ENCODE results near the gene ECI1. TPM values are rescaled to one million over a fixed set of nuclear protein-coding genes. Genes with fewer than 3 reads are reported as not detected.
A peak's percentile ranks its signal among the peaks of the same experiment; 100 is the strongest.

Gene ECI1
- total RNA-seq, 1 donor from 2014 or later: 50.9 TPM

DNA sequence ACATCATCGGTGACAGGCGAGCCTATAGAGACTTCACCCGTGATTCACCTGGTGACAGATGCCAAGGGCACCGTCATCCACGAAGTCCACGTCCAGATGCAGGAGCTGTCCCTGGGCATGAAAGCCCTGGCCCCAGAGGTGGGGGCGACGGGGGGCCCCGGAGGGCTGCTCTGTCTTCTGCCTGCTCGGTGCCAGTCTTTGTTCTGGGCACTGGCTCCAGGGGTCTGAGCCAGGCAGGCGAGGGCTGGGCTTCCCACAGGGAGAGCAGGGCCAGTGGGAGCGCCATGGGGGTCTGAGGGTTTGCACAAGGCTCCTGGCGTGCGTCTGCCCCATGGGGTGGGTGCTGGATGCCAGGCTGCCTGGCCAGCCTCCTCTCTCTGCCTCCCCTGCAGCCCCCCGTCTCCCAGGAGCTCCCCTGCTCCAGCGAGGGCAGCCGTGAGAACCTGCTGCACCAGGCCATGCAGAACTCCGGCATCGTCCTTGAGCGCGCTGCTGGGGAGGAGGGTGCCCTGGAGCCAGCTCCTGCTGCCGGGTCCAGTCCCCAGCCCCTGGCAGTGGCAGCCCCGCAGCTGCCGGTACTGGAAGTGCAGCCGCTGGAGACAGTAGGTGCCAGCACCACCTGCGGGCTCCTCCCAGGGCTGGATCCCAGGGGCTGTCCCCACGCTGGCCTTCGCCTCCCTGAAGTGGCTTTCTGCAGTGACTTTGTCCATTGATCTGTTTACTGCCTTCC is 18.2 kb downstream of the ECI1 start:
- Mint-ChIP-seq H3K4me3 (ENCODE audit: unreplicated experiment) (no peak overlapping the region), H3K27ac (ENCODE audit: unreplicated experiment) (no peak overlapping the region), H3K9me3 (ENCODE audit: unreplicated experiment) (peaks cover 6% of the 10 kb centered on the region), H3K36me3 (ENCODE audit: unreplicated experiment) (no peaks in the 10 kb centered on the region), H3K4me1 (ENCODE audit: low read depth, unreplicated experiment) (no peaks in the 10 kb centered on the region), H3K27me3 (ENCODE audit: unreplicated experiment) (peaks cover 7% of the 10 kb centered on the region)
- DNase-seq: no peak
- TF ChIP-seq, protein P1, sequence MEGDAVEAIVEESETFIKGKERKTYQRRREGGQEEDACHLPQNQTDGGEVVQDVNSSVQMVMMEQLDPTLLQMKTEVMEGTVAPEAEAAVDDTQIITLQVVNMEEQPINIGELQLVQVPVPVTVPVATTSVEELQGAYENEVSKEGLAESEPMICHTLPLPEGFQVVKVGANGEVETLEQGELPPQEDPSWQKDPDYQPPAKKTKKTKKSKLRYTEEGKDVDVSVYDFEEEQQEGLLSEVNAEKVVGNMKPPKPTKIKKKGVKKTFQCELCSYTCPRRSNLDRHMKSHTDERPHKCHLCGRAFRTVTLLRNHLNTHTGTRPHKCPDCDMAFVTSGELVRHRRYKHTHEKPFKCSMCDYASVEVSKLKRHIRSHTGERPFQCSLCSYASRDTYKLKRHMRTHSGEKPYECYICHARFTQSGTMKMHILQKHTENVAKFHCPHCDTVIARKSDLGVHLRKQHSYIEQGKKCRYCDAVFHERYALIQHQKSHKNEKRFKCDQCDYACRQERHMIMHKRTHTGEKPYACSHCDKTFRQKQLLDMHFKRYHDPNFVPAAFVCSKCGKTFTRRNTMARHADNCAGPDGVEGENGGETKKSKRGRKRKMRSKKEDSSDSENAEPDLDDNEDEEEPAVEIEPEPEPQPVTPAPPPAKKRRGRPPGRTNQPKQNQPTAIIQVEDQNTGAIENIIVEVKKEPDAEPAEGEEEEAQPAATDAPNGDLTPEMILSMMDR (IDR thresholded peaks at IDR 0.05; ENCODE audit: partially characterized antibody, unreplicated experiment): no peak

DNA sequence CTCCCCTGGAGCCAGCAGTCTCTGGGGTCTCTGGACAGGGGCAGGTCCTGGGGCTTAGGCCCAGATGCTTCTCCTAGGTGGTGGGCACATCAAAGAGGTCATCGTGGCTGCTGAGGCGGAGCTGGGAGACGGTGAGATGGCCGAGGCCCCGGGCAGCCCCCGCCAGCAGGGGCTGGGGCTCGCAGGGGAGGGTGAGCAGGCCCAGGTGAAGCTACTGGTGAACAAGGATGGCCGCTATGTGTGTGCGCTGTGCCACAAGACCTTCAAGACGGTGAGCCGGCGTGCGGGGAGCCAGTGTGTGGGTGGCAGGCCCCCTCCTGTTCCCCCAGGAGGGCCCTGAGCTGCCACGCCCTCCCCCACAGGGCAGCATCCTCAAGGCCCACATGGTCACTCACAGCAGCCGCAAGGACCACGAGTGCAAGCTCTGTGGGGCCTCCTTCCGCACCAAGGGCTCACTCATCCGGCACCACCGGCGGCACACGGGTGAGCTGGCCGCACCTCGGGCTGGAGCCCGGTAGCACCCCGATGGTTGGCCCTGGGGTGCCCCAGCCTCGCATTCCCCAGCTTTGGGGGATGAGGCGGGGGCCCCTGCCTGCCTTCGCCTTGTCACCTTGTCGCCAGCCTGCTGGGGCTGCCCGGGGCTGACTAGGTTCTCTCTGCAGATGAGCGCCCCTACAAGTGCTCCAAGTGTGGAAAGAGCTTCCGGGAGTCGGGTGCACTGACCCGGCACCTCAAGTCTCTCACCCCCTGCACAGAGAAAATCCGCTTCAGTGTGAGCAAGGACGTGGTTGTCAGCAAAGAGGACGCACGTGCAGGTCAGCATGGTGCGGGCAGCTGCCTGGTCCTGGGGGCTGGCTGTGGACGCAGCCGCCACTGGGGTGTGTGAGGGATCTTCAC is 19.0 kb downstream of the ECI1 start:
- DNase-seq: no peak
- Mint-ChIP-seq H3K4me1 (ENCODE audit: low read depth, unreplicated experiment) (peaks cover 3% of the 10 kb centered on the region), H3K27ac (ENCODE audit: unreplicated experiment) (no peak overlapping the region), H3K9me3 (ENCODE audit: unreplicated experiment) (peaks cover 6% of the 10 kb centered on the region), H3K4me3 (ENCODE audit: unreplicated experiment) (no peak overlapping the region), H3K27me3 (ENCODE audit: unreplicated experiment) (peaks cover 7% of the 10 kb centered on the region), H3K36me3 (ENCODE audit: unreplicated experiment) (no peaks in the 10 kb centered on the region)
- TF ChIP-seq, protein P1 (IDR thresholded peaks at IDR 0.05; ENCODE audit: partially characterized antibody, unreplicated experiment): no peak

DNA sequence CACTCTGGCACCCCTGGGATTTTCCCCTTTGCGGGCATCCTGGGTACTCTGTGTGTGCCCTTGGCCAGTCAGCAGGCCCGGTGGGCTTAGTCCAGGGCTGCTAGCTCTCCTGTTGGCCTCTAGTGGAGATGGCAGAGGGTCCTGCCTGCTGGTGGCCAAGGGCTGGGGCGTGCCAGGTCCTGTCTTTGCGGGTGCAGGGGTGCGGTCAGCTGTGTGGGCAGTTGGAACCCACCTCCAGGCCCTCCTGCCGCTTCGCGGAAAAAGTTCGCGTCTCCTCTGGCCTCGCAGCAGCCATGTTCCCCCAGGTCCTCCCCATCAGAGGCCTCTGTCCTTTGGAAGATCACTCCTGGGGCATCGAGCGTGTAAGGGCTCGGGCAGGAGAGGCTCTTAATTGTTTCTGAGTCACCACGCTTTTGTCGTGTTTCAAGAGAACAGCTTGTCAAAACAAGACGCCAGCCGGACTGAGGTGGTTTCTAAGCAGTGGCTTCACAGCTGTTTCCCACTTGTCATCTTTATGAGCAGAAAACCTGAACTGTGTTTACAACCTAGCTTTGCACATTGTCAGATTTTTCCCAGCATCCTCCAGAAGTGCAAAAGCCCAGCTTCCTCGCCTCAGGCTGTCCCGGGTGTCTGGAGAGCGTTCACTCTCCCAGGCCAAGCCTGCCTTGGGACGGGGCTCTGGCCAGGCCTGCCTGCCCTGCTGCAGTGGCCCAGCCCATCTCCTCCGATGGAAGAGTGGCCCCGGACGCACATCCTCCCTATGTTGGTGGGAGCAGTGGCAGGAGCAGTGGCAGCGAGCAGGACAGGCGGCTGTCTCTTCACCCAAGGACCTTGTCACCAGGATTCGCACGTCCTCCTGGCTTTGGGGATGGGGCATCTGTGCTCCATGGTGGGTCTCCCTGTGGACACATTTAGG is 20.1 kb downstream of the ECI1 start:
- Mint-ChIP-seq H3K27me3 (ENCODE audit: unreplicated experiment) (peaks cover 7% of the 10 kb centered on the region), H3K4me1 (ENCODE audit: low read depth, unreplicated experiment) (peaks cover 3% of the 10 kb centered on the region), H3K4me3 (ENCODE audit: unreplicated experiment) (no peak overlapping the region), H3K27ac (ENCODE audit: unreplicated experiment) (no peak overlapping the region), H3K9me3 (ENCODE audit: unreplicated experiment) (peaks cover 6% of the 10 kb centered on the region), H3K36me3 (ENCODE audit: unreplicated experiment) (no peaks in the 10 kb centered on the region)
- no peak for DNase-seq
- TF ChIP-seq, protein P1 (IDR thresholded peaks at IDR 0.05; ENCODE audit: partially characterized antibody, unreplicated experiment): no peak

DNA sequence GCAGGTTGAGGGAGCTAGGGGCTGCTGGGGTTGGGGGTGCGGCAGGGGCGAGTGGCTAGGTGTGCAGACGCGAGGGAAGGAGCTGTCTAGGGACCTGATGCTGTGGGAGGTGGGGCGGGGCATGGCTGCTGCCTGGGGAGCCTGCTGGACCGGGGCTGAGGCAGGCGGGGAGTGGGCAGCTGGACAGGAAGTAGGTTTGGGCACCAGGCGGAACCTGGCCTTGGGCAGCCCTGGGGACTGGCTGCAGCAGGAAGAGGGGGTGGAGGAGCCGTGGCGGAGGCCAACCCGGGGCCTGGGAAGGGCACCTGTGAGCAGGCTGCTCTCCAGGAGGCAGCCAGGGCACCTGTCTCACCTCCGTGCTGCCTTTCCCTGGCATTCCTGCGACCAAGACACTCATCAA is 21.0 kb downstream of the ECI1 start:
- peak overlapping the region; percentile 77 for H3K27ac Mint-ChIP-seq (ENCODE audit: unreplicated experiment)

More for the DNA sequence above, 21.0 kb downstream of the ECI1 start:
- Mint-ChIP-seq H3K4me3 (ENCODE audit: unreplicated experiment) (no peak overlapping the region), H3K9me3 (ENCODE audit: unreplicated experiment) (peaks cover 6% of the 10 kb centered on the region), H3K27me3 (ENCODE audit: unreplicated experiment) (peaks cover 6% of the 10 kb centered on the region), H3K4me1 (ENCODE audit: low read depth, unreplicated experiment) (peaks cover 3% of the 10 kb centered on the region), H3K36me3 (ENCODE audit: unreplicated experiment) (no peaks in the 10 kb centered on the region)
- no peak for DNase-seq
- TF ChIP-seq, protein P1 (IDR thresholded peaks at IDR 0.05; ENCODE audit: partially characterized antibody, unreplicated experiment): no peak
